Hepatocyte (in vitro differentiated cells): Measurements from ENCODE around the gene DKK3. TPM values are rescaled to one million over a fixed set of nuclear protein-coding genes. Genes with fewer than 3 reads are reported as not detected.

ENCODE experiments used
- DNase-seq: peaks from one replicate; pipeline ENCODE4 v3.0.0-alpha.2; 2016; ENCODE audit warnings: low spot score
- H2AFZ ChIP-seq: fragments of 200-600 bp; sonication (generic); 2 replicates; pipeline ENCODE4 v1.6.0; 2016; ENCODE audit warnings: antibody characterized with exemption, mild to moderate bottlenecking
- H3K27ac ChIP-seq: fragments of 200-600 bp; sonication (generic); 2 replicates; pipeline ENCODE4 v1.5.1; 2016; ENCODE audit warnings: mild to moderate bottlenecking
- H3K27me3 ChIP-seq: fragments of 200-600 bp; sonication (generic); 2 replicates; pipeline ENCODE4 v1.6.1; 2016
- H3K36me3 ChIP-seq: fragments of 200-600 bp; sonication (generic); replicated peaks from 2 replicates; pipeline ENCODE4 v1.5.1; 2016; ENCODE audit warnings: low read depth; ENCODE audit not compliant: insufficient read depth
- H3K4me1 ChIP-seq: fragments of 200-600 bp; sonication (generic); 2 replicates; pipeline ENCODE4 v1.5.1; 2016; ENCODE audit warnings: mild to moderate bottlenecking, moderate library complexity; ENCODE audit not compliant: insufficient read depth
- H3K4me2 ChIP-seq: fragments of 200-600 bp; sonication (generic); 2 replicates; pipeline ENCODE4 v1.6.0; 2016
- H3K4me3 ChIP-seq: fragments of 200-600 bp; sonication (generic); 2 replicates; pipeline ENCODE4 v1.5.1; 2016; ENCODE audit warnings: mild to moderate bottlenecking
- H3K79me2 ChIP-seq: fragments of 200-600 bp; sonication (generic); 2 replicates; pipeline ENCODE4 v1.6.0; 2017; ENCODE audit warnings: mild to moderate bottlenecking
- H3K9me2 ChIP-seq: fragments of 200-600 bp; sonication (generic); replicated peaks from 2 replicates; pipeline ENCODE4 v1.6.0; 2017; ENCODE audit warnings: mild to moderate bottlenecking; ENCODE audit not compliant: insufficient read depth
- H3K9me3 ChIP-seq: fragments of 200-600 bp; sonication (generic); 2 replicates; pipeline ENCODE4 v1.5.1; 2016; ENCODE audit warnings: low read depth, mild to moderate bottlenecking
- H4K20me1 ChIP-seq: fragments of 200-600 bp; sonication (generic); 2 replicates; pipeline ENCODE4 v1.6.0; 2016; ENCODE audit warnings: mild to moderate bottlenecking; ENCODE audit not compliant: insufficient read depth, poor library complexity, severe bottlenecking
- CTCF ChIP-seq: fragments of 200-600 bp; sonication (generic); IDR thresholded peaks from 2 replicates; pipeline ENCODE4 v1.5.1; 2016; ENCODE audit warnings: antibody characterized with exemption, mild to moderate bottlenecking; ENCODE audit not compliant: poor library complexity
- EZH2 ChIP-seq: fragments of 200-600 bp; sonication (generic); IDR thresholded peaks from 2 replicates; pipeline ENCODE4 v1.6.1; 2016; ENCODE audit warnings: antibody characterized with exemption, mild to moderate bottlenecking, borderline replicate concordance
- EZH2phosphoT487 ChIP-seq: fragments of 200-600 bp; sonication (generic); IDR thresholded peaks from one replicate; pipeline ENCODE4 v1.6.1; 2018; ENCODE audit warnings: antibody characterized with exemption, mild to moderate bottlenecking, low read depth, moderate library complexity; ENCODE audit not compliant: unreplicated experiment, severe bottlenecking
- WGBS: methylation state at CpG from one replicate; pipeline ENCODE4 v1.1.6; 2016; ENCODE audit warnings: low lambda C conversion rate; ENCODE audit errors: missing lambda C conversion rate; 5-methylcytosine and 5-hydroxymethylcytosine counted together
- polyA plus RNA-seq: library from polyadenylated mRNA; unstranded; fragments of >200 nt; fragmentation: Nextera tagmentation; extraction: Ambion mirVana; gene quantifications from 2 replicates; pipeline ENCODE4 v1.2.1, GENCODE V29; 2016
- total RNA-seq: library from RNA; depleted of rRNA; stranded (reverse); fragments of >200 nt; gene quantifications from 2 replicates; pipeline ENCODE4 v1.2.3, GENCODE V29; 2014

DKK3 gene
- 66.6 and 71.3 TPM in 2 replicates for total RNA-seq
- 64.3 and 66.0 TPM in 2 replicates for polyA plus RNA-seq

DNA sequence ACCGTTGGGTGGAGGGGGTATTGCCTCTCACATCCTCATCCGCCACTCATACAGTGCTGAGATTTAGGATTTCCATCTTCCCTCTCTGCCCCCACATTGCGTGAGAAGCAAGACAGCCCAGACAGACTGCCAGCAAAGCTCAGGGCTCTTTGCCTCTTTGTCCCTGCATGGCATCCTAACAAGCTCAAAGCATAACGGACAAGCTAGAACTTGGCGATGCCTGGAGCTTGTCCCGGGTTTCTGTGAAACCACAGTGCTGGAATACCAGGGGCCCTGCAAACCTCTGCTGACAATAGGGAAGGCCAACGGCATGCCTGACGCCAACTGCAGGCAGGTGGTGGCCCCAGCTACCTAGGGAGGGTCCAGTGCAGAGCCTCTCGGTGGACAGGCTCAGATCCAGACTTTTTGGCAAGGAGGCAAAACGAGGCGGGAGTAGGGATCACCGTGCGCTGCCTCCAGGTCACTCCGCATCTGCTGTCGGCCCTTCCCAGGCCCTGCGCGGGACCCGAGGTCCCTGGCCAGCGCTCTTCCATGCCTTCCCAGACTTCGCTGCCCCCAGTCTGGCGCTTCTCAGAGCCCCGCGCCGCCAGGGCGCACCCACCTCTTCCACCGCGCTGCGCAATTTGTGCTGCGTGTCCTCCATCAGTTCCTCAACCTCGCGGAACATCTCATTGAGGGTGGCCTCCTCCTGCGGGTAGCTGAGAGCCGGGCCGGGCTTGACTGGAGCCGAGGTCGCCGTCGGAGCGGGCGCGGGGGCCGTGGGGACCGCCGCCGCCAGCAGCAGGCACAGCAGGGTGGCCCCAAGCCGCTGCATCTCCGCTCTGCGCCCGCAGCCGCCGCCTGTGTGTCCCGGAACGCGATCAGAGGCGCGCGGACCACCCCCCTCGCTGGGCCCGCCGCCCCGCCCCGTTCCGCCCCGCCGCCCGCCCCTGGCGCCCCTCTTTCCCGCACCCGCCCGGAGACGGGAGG, at the start of gene DKK3:
Gene DKK3 (minus strand): TSS at position 858 of the 969 bp plus-strand sequence. CDS start 44 bp downstream, at position 814.
- Histone ChIP-seq H3K4me2 (peak within 1 kb of the TSS; percentile 97), H3K27me3 (no peaks in the 10 kb centered on the region), H3K4me3 (peak within 1 kb of the TSS; percentile 92), H2AFZ (peak within 1 kb of the TSS; percentile 97), H3K27ac (peak within 1 kb of the TSS; percentile 56), H3K9me3 (no peaks in the 10 kb centered on the region), H3K4me1 (peaks cover 4% of the 10 kb centered on the region), H3K79me2 (no peaks in the 10 kb centered on the region), H3K36me3 (no peaks in the 10 kb centered on the region), H3K9me2 (no peaks in the 10 kb centered on the region), H4K20me1 (no peaks in the 10 kb centered on the region)
- TF ChIP-seq CTCF = no peak
- TF ChIP-seq EZH2phosphoT487 = no peak
- no peak for TF ChIP-seq EZH2
- DNase-seq = peak; percentile 34
- WGBS = 12% methylated on average over 54 of the region's 71 CpGs

DNA sequence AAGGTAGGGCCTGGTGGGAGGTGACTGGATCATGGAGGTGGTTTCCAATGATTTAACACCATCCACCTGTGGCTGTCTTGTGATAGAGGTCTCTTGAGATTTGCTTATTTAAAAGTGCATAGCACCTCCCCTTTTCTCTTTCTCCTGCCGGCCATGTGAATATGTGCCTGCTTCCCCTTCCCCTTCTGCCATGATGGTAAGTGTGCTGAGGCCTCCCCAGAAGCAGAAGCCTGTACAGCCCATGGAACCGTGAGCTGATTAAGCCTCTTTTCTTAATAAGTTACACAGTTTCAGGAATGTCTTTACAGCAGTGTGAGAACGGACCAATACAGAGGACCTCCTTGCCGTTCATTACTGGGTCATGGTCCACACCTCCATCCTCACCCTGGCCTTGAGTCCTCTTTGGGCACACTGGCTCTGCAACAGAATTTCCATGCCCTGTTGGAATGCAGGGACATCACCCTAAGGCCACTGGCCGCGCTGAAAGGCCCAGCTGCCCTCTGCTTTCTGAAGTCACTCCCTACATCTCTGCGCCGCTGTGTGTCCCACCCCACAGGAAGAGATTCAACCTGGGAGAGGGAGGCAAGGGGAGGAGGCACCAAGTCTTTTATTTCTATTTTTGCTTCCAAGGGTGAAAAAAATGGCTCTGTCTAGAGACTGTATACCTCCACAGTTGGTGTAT, 49.0 kb upstream of the DKK3 start:
- H3K4me2 ChIP-seq = no peak overlapping the region
- no peaks in the 10 kb centered on the region for H3K9me2 ChIP-seq
- no peaks in the 10 kb centered on the region for H4K20me1 ChIP-seq
- no peak overlapping the region for H2AFZ ChIP-seq
- no peaks in the 10 kb centered on the region for H3K4me1 ChIP-seq
- WGBS = 94% methylated on average over 8 of the region's 8 CpGs
- TF ChIP-seq CTCF = no peak
- no peak for TF ChIP-seq EZH2phosphoT487
- no peak for TF ChIP-seq EZH2
- DNase-seq = no peak
- H3K9me3 ChIP-seq = no peaks in the 10 kb centered on the region
- H3K27me3 ChIP-seq = no peaks in the 10 kb centered on the region
- no peak overlapping the region for H3K4me3 ChIP-seq
- H3K36me3 ChIP-seq = no peaks in the 10 kb centered on the region
- no peak overlapping the region for H3K27ac ChIP-seq
- no peaks in the 10 kb centered on the region for H3K79me2 ChIP-seq

DNA sequence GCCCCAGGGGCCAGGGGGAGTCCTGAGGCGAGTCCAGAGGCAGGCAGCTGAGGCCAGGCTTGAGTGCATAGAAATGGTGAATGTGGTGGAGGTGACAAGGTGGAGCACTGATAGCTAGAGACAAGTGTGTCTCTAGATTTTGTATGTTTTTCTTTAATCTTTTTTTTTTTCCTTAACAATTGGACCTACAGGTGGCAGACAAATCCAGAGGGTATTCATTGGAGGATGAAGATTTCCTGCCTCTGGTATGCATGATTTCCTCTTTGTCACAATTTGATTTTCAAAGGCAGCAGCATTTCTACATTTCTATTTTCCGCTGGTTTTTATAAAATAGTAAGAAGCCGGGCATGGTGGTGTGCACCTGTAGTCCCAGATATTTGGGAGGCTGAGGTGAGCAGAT, 47.7 kb upstream of the DKK3 start:
- WGBS = 93% methylated on average over 3 of the region's 3 CpGs
- no peak overlapping the region for H3K4me3 ChIP-seq

More for the DNA sequence above, 47.7 kb upstream of the DKK3 start:
- Histone ChIP-seq H3K27ac (no peak overlapping the region), H3K4me2 (no peak overlapping the region), H3K9me2 (no peaks in the 10 kb centered on the region), H3K4me1 (no peaks in the 10 kb centered on the region), H3K9me3 (no peaks in the 10 kb centered on the region), H3K27me3 (no peaks in the 10 kb centered on the region), H3K36me3 (no peaks in the 10 kb centered on the region), H4K20me1 (no peaks in the 10 kb centered on the region), H3K79me2 (no peaks in the 10 kb centered on the region), H2AFZ (no peak overlapping the region)
- DNase-seq = no peak
- peak; percentile 7 for TF ChIP-seq CTCF
- no peak for TF ChIP-seq EZH2phosphoT487
